Naive thymus-derived CD8-positive, alpha-beta T cell (primary cell): Measurements from ENCODE around the gene AGPAT1. TPM values are rescaled to one million over a fixed set of nuclear protein-coding genes. Genes with fewer than 3 reads are reported as not detected.

Experiments
- ATAC-seq, 2 donors: fragments of 150-1000 bp; cut with Tn5 transposase in 1 of 2; sonication (Bioruptor Pico), chemical (Tn5 transposase) in 1 of 2; 1 replicate in 1 of 2; 2 replicates in 1 of 2; pipeline ENCODE4 v1.10.0; 2021; ENCODE audit warnings: mild to moderate bottlenecking in 2 of 2, moderate library complexity in 2 of 2
- POLR2A ChIA-PET: fragments of 350-600 bp; sonication (Branson Sonifier 250); formaldehyde crosslinking; loops from one replicate; lab custom pipeline; 2021; ENCODE audit warnings: antibody characterized with exemption; lab: Charles Lee
- DNase-seq, 10 donors: peaks; one replicate each; pipeline versions ENCODE4 v3.0.0 to v3.0.0-alpha.2; 2020 to 2022
- H3K27ac Mint-ChIP-seq, 10 donors: one replicate each; pipeline ENCODE4 v1.8.0; 2020 to 2022; ENCODE audit warnings: mild to moderate bottlenecking in 10 of 10, mixed read lengths in 10 of 10, moderate library complexity in 4 of 10, inconsistent platforms in 1 of 10
- H3K27me3 Mint-ChIP-seq, 5 donors: one replicate each; pipeline ENCODE4 v1.8.0; 2021 to 2022; ENCODE audit warnings: mixed read lengths in 5 of 5
- H3K36me3 Mint-ChIP-seq, 3 donors: one replicate each; pipeline ENCODE4 v1.8.0; 2020 to 2022; ENCODE audit warnings: mixed read lengths in 3 of 3, mild to moderate bottlenecking in 2 of 3, inconsistent platforms in 1 of 3
- H3K4me1 Mint-ChIP-seq, 4 donors: one replicate each; pipeline ENCODE4 v1.8.0; 2021 to 2022; ENCODE audit warnings: mixed read lengths in 4 of 4
- H3K4me3 Mint-ChIP-seq, 10 donors: one replicate each; pipeline ENCODE4 v1.8.0; 2020 to 2022; ENCODE audit warnings: mild to moderate bottlenecking in 10 of 10, mixed read lengths in 10 of 10, moderate library complexity in 6 of 10, inconsistent platforms in 1 of 10
- H3K9me3 Mint-ChIP-seq, 9 donors: one replicate each; pipeline ENCODE4 v1.8.0; 2020 to 2022; ENCODE audit warnings: mixed read lengths in 9 of 9, mild to moderate bottlenecking in 3 of 9, inconsistent platforms in 1 of 9, moderate library complexity in 1 of 9
- polyA plus RNA-seq, 3 donors: library from polyadenylated mRNA; unstranded; fragments of 300-500 nt; fragmentation: Illumina TruSeq; gene quantifications; one replicate each; pipeline ENCODE4 v1.2.3, GENCODE V29; 2021
- total RNA-seq, 8 experiments: library from RNA in 2 of 8; stranded (reverse) in 2 of 8; gene quantifications; one replicate each; pipeline ENCODE4 v1.2.3 and lab custom pipeline; 2021 to 2026

The AGPAT1 gene
- total and polyA plus RNA-seq, 5 experiments from 2014 or later = 16.3 to 28.6 (median 19.5) TPM

DNA sequence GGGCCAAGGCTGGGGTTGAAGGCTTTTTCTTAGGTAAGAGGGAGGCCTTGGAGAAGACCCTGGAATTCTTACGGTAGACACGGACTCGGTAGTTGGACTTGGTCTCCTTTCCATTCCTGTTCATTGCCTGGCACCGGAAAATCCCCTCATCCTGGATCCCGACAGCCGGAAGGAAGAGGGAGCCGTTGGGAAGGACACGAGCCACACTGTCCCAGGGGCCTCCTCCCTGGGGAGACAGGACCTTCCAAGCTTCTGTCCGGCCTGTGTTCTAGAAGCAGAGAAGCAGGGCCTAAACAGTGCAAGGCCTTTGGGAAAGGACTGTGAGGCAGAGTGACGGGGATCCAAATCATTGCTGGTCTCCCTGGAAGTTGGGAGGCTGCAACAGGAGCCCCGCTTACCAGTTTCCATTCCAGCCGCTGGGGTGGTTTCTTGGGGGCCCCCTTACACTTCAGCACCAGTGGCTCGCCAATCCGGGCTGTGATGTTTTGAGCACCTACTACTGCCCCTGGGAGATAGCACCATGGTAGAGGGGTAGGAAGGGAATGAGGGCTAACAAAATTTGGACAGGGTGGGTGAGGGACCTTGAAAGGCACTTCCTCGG lies 7.7 kb upstream of the AGPAT1 start:
- POLR2A ChIA-PET = interaction anchor here (0.9 to 9.4 kb wide), 2 partner anchors 8 to 19 kb away, joined by 3 to 303 read pairs; partner anchors contain the start of genes EGFL8, GPSM3 and PBX2
- Mint-ChIP-seq H3K27me3 (no peaks in the 10 kb centered on the region), H3K27ac (peak overlapping the region in 6 of 10 donors; percentile 34 to 77 (median 58)), H3K4me1 (peaks cover 35 to 76% (median 69%) of the 10 kb centered on the region in 4 donors), H3K36me3 (peaks cover 6 to 82% (median 14%) of the 10 kb centered on the region in 3 donors), H3K4me3 (peak overlapping the region in 1 of 10 donors; percentile 40), H3K9me3 (no peaks in the 10 kb centered on the region)
- DNase-seq = no peak
- no peak for ATAC-seq

DNA sequence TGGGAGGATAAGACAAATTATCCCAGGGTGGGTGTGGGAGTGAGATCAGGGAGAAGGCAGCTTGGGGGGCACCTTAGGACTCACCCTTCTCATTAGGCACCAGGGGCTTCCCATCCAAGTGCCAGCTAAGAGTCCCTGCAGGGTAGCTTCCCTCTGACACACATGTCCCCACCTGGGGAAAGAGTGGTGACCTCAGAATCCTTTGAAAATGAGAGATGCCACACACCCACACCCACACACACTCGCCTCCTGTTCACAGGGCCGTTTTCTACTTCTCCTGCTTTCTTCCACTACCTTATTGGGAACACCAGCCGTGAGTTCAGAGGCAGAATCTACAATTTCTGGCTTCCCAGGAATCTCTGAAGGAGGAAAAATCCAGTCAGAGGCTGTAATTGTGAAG lies 7.1 kb upstream of the AGPAT1 start:
- Mint-ChIP-seq H3K9me3 (no peaks in the 10 kb centered on the region), H3K4me1 (peaks cover 36 to 73% (median 71%) of the 10 kb centered on the region in 4 donors), H3K4me3 (peak overlapping the region in 1 of 10 donors; percentile 1), H3K27me3 (no peaks in the 10 kb centered on the region), H3K27ac (peak overlapping the region in 6 of 10 donors; percentile 24 to 71 (median 44)), H3K36me3 (peaks cover 6 to 80% (median 14%) of the 10 kb centered on the region in 3 donors)
- POLR2A ChIA-PET = interaction anchor here (0.9 to 9.4 kb wide), 4 partner anchors 9 to 55 kb away, joined by 3 to 303 read pairs (median 3); partner anchors contain the start of genes ATF6B, EGFL8, GPSM3 and PBX2
- DNase-seq = no peak
- no peak for ATAC-seq

DNA sequence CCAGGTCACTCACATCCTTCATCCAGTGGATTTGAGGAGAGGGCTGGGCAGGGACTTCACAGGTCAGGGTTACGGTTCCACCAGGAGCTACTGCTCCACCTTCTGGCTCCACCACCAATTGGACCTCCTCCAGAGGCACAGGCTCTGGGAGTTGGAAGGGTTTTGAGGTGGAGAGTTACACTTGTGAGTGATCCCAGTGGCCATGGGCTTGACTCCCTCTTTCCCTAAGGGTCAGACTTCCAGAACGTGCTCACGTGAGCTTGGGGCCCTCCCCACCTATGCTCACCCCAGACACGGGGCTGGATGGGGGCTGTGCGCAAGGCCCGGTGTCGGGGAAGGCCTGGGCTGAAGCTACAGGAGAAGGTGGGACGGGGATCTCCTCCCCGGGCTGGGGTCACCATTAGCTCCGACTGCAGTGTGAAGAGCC lies 6.7 kb upstream of the AGPAT1 start:
- Mint-ChIP-seq H3K27me3 (no peaks in the 10 kb centered on the region), H3K4me3 (peak overlapping the region in 1 of 10 donors; percentile 1), H3K27ac (peak overlapping the region in 7 of 10 donors; percentile 40 to 71 (median 57)), H3K9me3 (no peaks in the 10 kb centered on the region), H3K4me1 (peaks cover 36 to 73% (median 69%) of the 10 kb centered on the region in 4 donors), H3K36me3 (peaks cover 5 to 75% (median 12%) of the 10 kb centered on the region in 3 donors)
- POLR2A ChIA-PET = interaction anchor here (0.9 to 9.4 kb wide), 5 partner anchors 9 to 65 kb away, joined by 3 to 303 read pairs (median 3); partner anchors contain the start of genes ATF6B, EGFL8, GPSM3 and PBX2
- no peak for ATAC-seq
- DNase-seq = no peak

DNA sequence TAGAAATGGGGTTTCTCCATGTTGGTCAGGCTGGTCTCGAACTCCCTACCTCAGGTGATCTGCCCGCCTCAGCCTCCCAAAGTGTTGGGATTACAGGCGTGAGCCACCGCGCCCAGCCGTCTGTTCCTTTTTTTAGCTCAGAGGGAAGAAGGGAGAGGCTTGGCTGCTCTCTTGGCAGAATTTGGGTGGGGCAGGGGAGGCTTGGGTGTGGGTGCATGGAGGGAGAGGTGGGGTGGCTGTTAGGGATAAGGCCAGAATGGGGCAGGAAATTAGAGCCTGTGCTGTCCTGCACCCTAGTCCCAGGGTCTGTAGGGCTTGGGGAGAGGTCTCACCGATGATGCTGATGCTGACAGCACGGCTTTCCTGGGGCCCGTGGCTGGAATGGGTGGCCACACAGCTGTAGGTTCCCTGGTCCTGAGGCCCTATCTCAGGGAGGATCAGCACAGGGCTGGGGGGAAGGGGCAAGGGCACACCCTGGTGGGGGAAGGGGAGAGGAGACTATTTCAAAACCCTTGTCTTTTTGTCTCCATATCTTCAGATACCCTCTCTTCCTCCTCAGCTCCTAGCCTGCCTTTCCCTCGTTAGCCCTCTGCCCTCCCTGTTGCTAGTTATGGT lies 6.1 kb upstream of the AGPAT1 start:
- Mint-ChIP-seq H3K36me3 (peaks cover 0 to 70% (median 8%) of the 10 kb centered on the region in 3 donors), H3K9me3 (no peaks in the 10 kb centered on the region), H3K27ac (peak overlapping the region in 7 of 10 donors; percentile 15 to 75 (median 52)), H3K4me1 (peaks cover 35 to 73% (median 69%) of the 10 kb centered on the region in 4 donors), H3K4me3 (peak overlapping the region in 1 of 10 donors; percentile 6), H3K27me3 (no peaks in the 10 kb centered on the region)
- DNase-seq (peak in 1 of 10 donors; percentile 38), ATAC-seq (no peak)
- POLR2A ChIA-PET = interaction anchor here (0.9 to 9.4 kb wide), 4 partner anchors 10 to 65 kb away, joined by 3 to 303 read pairs (median 3); partner anchors contain the start of genes ATF6B, GPSM3 and PBX2

DNA sequence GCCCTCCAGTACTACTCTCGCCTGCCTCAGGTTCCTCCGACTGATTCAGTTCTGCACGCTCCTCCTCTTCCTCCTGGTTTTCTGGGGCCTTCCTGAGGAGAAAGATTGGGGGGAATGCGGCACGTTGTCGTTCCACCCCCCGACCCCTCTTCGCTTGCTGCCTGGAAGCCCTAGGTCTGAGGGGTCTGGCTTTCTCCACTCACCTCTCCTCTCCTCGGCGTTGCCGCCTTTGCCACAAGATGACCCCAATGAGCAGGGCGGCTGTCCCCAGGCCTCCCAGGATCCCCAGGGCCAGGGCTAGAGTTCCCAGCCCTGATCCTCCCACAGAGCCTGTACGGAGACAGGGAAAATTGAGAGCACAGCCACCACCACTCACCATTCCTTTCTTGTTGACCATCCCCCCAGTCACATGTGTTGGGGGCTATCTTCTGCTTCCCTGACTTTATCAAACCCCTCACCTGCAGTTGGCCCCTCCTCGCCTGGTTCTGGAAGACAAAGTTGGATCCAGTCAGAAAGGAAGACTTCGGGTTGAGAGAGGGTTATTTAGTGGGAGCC lies 5.3 kb upstream of the AGPAT1 start:
- Mint-ChIP-seq H3K4me1 (peaks cover 34 to 73% (median 69%) of the 10 kb centered on the region in 4 donors), H3K9me3 (no peaks in the 10 kb centered on the region), H3K27me3 (no peaks in the 10 kb centered on the region), H3K36me3 (peaks cover 0 to 62% (median 8%) of the 10 kb centered on the region in 3 donors), H3K27ac (peak overlapping the region; percentile 51 to 98 (median 68)), H3K4me3 (peak overlapping the region in 5 of 10 donors; percentile 6 to 52 (median 28))
- no peak for ATAC-seq
- peak in 1 of 10 donors; percentile 43 for DNase-seq
- POLR2A ChIA-PET = interaction anchor here (9.4 kb wide), 1 partner anchor 11 kb away, joined by 303 read pairs; the partner anchor contains the start of genes GPSM3 and PBX2

DNA sequence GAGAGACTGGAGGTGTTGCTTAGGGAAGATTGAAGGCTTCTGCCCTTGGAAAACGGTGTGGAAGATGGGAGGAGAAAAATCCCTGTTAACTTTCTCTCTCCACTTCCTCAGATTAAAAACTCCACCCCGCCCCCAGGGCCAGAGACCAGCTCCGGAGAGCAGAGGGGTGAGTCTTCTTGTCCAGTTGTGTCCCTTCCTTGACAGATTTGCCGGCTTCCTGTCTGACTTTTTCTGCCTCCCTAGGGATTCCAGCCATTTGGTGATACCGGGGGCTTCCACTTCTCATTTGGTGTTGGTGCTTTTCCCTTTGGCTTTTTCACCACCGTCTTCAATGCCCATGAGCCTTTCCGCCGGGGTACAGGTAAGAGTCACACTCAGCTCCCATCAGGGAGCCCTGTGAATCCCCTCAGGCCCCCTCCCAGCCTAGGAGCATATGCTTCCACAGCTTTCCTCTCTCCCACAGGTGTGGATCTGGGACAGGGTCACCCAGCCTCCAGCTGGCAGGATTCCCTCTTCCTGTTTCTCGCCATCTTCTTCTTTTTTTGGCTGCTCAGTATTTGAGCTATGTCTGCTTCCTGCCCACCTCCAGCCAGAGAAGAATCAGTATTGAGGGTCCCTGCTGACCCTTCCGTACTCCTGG lies 4.0 kb upstream of the AGPAT1 start:
- Mint-ChIP-seq H3K9me3 (no peaks in the 10 kb centered on the region), H3K27ac (peak overlapping the region; percentile 19 to 98 (median 90)), H3K27me3 (no peaks in the 10 kb centered on the region), H3K4me3 (peak overlapping the region; percentile 42 to 100 (median 88)), H3K36me3 (peaks cover 0 to 51% (median 4%) of the 10 kb centered on the region in 3 donors), H3K4me1 (peaks cover 33 to 72% (median 67%) of the 10 kb centered on the region in 4 donors)
- ATAC-seq (no peak), DNase-seq (peak in 1 of 10 donors; percentile 64)
- POLR2A ChIA-PET = interaction anchor here (0.7 to 9.4 kb wide), 3 partner anchors 12 to 51 kb away, joined by 3 to 303 read pairs (median 41); partner anchors contain the start of genes ATF6B, FKBPL, GPSM3 and PBX2

DNA sequence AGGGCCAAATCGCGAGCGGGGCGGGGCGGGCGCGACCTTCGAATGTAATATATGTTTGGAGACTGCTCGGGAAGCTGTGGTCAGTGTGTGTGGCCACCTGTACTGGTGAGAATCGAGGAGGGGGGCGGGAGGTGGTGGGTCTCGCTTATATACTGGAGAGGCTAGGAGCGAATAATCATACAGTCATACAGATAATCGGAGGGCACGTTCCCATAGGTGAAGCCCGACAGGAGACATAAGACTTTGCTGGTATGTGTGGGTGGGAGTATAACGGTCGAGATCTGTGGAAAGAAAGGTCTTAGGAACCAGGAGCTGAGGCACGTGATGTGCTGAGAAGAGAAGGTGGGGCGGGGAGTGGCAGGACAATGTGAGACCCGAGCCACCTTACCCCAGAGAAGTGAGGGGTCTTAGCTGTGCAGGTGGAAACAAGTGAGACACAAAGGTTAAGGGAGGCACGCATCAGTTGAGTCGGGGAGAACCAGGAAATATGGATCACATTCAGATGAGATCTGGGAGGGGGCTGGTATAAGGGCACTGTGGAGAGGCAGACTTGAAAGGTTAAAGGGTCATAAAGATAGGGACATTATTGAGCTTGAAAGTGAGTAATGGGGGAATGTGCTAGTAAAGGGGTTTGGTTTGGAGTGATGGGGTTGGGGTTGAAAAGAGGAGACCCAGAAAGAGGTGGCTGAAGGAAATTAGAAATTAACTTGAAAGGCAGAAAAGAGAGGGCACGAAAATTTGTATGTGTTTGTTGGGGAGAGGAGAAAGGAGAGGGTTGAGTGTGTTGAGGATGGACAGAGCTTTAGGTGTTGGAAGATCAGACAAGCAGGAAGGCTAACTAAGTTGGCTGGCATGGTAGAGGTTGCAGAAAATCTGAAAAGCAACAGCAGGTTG lies 2.9 kb upstream of the AGPAT1 start:
- Mint-ChIP-seq H3K4me1 (peaks cover 37 to 79% (median 72%) of the 10 kb centered on the region in 4 donors), H3K27ac (peak overlapping the region; percentile 95 to 100 (median 98)), H3K4me3 (peak overlapping the region; percentile 88 to 100 (median 94)), H3K9me3 (no peaks in the 10 kb centered on the region), H3K36me3 (peaks cover 0 to 47% (median 4%) of the 10 kb centered on the region in 3 donors), H3K27me3 (no peaks in the 10 kb centered on the region)
- no peak for ATAC-seq
- POLR2A ChIA-PET = interaction anchor here (4.4 to 9.4 kb wide), 2 partner anchors 13 to 50 kb away, joined by 41 to 303 read pairs; partner anchors contain the start of genes ATF6B, FKBPL, GPSM3 and PBX2
- no peak for DNase-seq

DNA sequence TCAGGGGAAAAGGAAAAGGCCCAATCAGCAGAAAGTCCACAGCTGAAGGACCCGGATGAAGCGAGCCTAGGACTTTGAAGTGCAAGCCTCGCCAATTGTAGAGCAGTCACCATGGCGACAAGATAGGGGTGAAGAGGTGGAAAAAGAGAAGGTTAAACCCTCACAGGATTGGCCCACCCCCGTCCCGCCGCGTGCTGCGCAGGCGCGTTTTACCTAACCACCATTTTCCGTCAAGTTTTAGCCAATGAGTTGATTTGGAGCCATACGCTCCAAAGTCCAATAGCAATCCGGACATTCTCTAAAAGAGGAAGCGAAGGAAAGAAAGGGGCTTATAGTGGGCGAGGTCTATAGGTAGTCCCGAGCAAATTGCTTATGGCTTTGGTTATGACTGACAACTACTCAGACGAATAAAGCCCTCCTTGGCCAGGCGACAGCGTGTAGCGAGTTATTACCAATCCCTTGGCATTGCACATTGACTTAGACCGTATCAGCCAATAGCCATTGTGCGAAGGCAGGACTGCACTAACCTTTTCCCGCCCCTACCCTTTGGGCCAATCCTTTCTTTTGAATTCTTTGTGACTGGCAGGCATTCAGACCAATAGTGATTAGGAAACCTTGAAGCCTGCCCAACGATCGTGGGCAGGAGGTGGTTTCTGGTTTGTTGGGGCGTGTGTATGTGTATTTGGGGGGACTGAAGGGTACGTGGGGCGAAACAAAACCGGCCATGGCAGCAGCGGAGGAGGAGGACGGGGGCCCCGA lies 2.1 kb upstream of the AGPAT1 start, which contains the start of gene RNF5:
RNF5 (plus strand) TSS at position 618 of the 759 bp plus-strand sequence; CDS start at position 725, 107 bp downstream.
- H3K36me3 Mint-ChIP-seq = peaks cover 0 to 42% (median 4%) of the 10 kb centered on the region in 3 donors
- no peaks in the 10 kb centered on the region for H3K9me3 Mint-ChIP-seq
- no peaks in the 10 kb centered on the region for H3K27me3 Mint-ChIP-seq
- peak; percentile 81 to 99 (median 96) for DNase-seq
- peak within 1 kb of the TSS; percentile 95 to 100 (median 98) for H3K27ac Mint-ChIP-seq
- peak; percentile 84 to 85 for ATAC-seq
- peaks cover 45 to 84% (median 77%) of the 10 kb centered on the region in 4 donors for H3K4me1 Mint-ChIP-seq
- peak within 1 kb of the TSS; percentile 88 to 100 (median 94) for H3K4me3 Mint-ChIP-seq
- POLR2A ChIA-PET = interaction anchor here (0.7 to 9.4 kb wide), 8 partner anchors 14 to 794 kb away, joined by 3 to 303 read pairs (median 10); partner anchors contain the start of genes ATF6B, EGFL8, FKBPL and GPSM3

DNA sequence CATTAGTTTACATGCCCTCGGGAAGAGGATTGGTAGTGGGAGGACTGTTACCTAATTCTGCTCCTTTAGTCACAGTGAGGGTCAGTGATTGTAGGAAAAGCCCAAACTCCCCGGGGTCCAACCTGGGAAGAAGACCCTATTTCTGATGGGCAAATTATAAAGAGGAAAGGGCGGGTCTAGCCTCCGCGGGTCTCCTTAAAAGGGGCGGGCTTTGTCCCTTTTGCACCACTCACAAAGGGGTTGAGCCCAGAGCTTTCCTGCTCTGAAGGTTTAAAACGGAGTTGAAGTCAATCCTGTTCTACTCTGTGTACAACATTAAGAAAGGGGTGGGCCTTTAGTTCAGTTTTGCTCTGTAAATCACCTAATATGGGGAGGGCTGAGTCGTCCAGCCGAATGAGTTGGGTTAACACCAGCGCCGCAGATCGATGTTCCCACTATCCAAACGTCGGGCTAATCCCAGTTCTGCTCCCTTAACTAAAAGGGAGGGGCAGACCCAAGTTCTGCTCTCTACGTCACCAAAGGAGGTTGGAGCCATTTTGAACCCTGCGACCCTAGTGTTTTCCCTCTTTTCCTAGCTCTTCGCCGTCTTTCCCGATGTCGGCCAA lies 1.4 kb upstream of the AGPAT1 start:
- ATAC-seq = peak; percentile 3 to 7
- Mint-ChIP-seq H3K27me3 (no peaks in the 10 kb centered on the region), H3K36me3 (peaks cover 0 to 36% (median 4%) of the 10 kb centered on the region in 3 donors), H3K4me3 (peak overlapping the region; percentile 88 to 100 (median 94)), H3K4me1 (peaks cover 49 to 84% (median 76%) of the 10 kb centered on the region in 4 donors), H3K27ac (peak overlapping the region; percentile 95 to 100 (median 98)), H3K9me3 (no peaks in the 10 kb centered on the region)
- DNase-seq = peak in 2 of 10 donors; percentile 34 to 69
- POLR2A ChIA-PET = interaction anchor here (0.7 to 9.4 kb wide), 8 partner anchors 13 to 795 kb away, joined by 3 to 303 read pairs (median 10); partner anchors contain the start of genes ATF6B, EGFL8, FKBPL and GPSM3
